ENCODE data around the gene ZNF892. TPM values are rescaled to one million over a fixed set of nuclear protein-coding genes. Genes with fewer than 3 reads are reported as not detected.

Gene ZNF892
- polyA plus RNA-seq, 1 donor (not counting 4 experiments of a cell fraction or from before 2014, with no cell fraction given) = 1.6 TPM

DNA sequence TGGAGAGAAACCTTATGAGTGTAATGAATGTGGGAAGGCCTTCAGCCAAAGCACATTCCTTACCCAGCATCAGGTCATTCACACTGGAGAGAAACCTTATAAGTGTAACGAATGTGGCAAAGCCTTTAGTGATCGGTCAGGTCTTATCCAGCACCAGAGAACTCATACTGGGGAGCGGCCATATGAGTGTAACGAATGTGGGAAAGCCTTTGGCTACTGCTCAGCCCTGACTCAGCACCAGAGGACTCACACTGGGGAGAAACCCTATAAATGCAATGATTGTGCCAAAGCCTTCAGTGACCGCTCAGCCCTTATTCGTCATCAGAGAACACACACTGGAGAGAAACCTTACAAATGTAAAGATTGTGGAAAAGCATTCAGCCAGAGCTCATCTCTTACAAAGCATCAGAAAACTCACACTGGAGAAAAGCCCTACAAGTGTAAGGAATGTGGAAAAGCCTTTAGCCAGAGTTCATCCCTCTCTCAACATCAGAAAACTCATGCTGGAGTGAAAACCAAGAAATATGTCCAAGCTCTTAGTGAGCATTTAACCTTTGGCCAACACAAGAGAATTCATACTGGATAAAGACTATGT, 7.8 kb downstream of the ZNF892 start:
- H3K9me1 ChIP-seq (ENCODE audit: control insufficient read depth, extremely low read depth, insufficient read depth, low read length) = no peaks in the 10 kb centered on the region
- H3K4me3 ChIP-seq (ENCODE audit: control insufficient read depth in 2 of 3, extremely low read depth in 1 of 3, insufficient read depth in 2 of 3, low read depth in 1 of 3, low read length in 3 of 3) = no peak overlapping the region
- no peak overlapping the region for H3K27ac ChIP-seq (ENCODE audit: control insufficient read depth, insufficient read depth, low read length)
- DNase-seq (ENCODE audit: low read depth, low spot score) (no peak), FAIRE-seq (no peak)
- peaks cover 6 to 14% of the 10 kb centered on the region in 2 experiments for H3K36me3 ChIP-seq (ENCODE audit: control insufficient read depth in 2 of 2, extremely low read depth in 1 of 2, insufficient read depth in 2 of 2, low read length in 2 of 2)
- no peaks in the 10 kb centered on the region for H4K20me1 ChIP-seq (ENCODE audit: control insufficient read depth, extremely low read depth, insufficient read depth, low read length)
- no peak overlapping the region for H3K4me2 ChIP-seq (ENCODE audit: control insufficient read depth, extremely low read depth, insufficient read depth, low read depth, low read length)
- no peak overlapping the region for H3K9ac ChIP-seq (ENCODE audit: control insufficient read depth, extremely low read depth, insufficient read depth, low read length)
- peaks cover 64% of the 10 kb centered on the region for H3K9me3 ChIP-seq (ENCODE audit: control insufficient read depth, low read depth, low read length)
- no peaks in the 10 kb centered on the region for H3K27me3 ChIP-seq (ENCODE audit: control insufficient read depth, extremely low read depth, insufficient read depth, low read length)
- H2AFZ ChIP-seq (ENCODE audit: control insufficient read depth, low read length) = no peak overlapping the region
- no peaks in the 10 kb centered on the region for H3K4me1 ChIP-seq (ENCODE audit: control insufficient read depth, extremely low read depth, insufficient read depth, low read length)
- TF ChIP-seq, protein P1, sequence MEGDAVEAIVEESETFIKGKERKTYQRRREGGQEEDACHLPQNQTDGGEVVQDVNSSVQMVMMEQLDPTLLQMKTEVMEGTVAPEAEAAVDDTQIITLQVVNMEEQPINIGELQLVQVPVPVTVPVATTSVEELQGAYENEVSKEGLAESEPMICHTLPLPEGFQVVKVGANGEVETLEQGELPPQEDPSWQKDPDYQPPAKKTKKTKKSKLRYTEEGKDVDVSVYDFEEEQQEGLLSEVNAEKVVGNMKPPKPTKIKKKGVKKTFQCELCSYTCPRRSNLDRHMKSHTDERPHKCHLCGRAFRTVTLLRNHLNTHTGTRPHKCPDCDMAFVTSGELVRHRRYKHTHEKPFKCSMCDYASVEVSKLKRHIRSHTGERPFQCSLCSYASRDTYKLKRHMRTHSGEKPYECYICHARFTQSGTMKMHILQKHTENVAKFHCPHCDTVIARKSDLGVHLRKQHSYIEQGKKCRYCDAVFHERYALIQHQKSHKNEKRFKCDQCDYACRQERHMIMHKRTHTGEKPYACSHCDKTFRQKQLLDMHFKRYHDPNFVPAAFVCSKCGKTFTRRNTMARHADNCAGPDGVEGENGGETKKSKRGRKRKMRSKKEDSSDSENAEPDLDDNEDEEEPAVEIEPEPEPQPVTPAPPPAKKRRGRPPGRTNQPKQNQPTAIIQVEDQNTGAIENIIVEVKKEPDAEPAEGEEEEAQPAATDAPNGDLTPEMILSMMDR (optimal IDR thresholded peaks at IDR 0.05 in 1 of 3, IDR thresholded peaks at IDR 0.05 in 1 of 3, conservative IDR thresholded peaks at IDR 0.05 in 1 of 3; ENCODE audit: extremely low read depth in 1 of 3, insufficient read depth in 2 of 3, low read length in 3 of 3) = no peak
- TF ChIP-seq EZH2 (IDR thresholded peaks at IDR 0.05; ENCODE audit: low read length) = no peak
- H3K79me2 ChIP-seq (ENCODE audit: control insufficient read depth, insufficient read depth, low read length) = no peaks in the 10 kb centered on the region
- dilution Hi-C loops (cut with MboI; ENCODE audit: extremely low pct_ligation_motif_present, low sequenced_read_pairs) = no loop called here

DNA sequence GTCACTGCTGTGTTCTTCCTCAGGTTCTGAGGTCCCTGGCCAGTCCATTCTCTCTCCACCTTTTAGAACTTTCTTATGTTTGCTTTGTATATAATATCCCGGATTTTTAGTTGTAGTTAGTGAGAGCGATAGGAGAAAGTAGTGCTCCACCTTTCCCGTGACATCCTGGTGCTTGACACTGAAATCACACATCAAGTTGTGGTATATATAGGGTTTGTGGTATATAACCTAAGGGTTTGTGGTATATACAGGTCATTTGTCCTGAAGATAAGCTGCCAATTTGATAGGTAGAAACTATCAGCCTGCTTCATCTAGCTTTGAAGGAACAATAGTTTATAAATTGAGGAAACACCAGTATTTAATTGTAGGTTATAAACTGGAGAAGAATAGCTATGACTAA, 13.1 kb downstream of the ZNF892 start:
- Histone ChIP-seq H3K79me2 (ENCODE audit: control insufficient read depth, insufficient read depth, low read length) (no peaks in the 10 kb centered on the region), H3K9ac (ENCODE audit: control insufficient read depth, extremely low read depth, insufficient read depth, low read length) (no peak overlapping the region), H3K9me3 (ENCODE audit: control insufficient read depth, low read depth, low read length) (peaks cover 35% of the 10 kb centered on the region), H3K4me1 (ENCODE audit: control insufficient read depth, extremely low read depth, insufficient read depth, low read length) (no peaks in the 10 kb centered on the region), H3K36me3 (ENCODE audit: control insufficient read depth in 2 of 2, extremely low read depth in 1 of 2, insufficient read depth in 2 of 2, low read length in 2 of 2) (no peaks in the 10 kb centered on the region), H4K20me1 (ENCODE audit: control insufficient read depth, extremely low read depth, insufficient read depth, low read length) (no peaks in the 10 kb centered on the region), H3K27ac (ENCODE audit: control insufficient read depth, insufficient read depth, low read length) (no peak overlapping the region), H2AFZ (ENCODE audit: control insufficient read depth, low read length) (no peak overlapping the region), H3K9me1 (ENCODE audit: control insufficient read depth, extremely low read depth, insufficient read depth, low read length) (no peaks in the 10 kb centered on the region), H3K27me3 (ENCODE audit: control insufficient read depth, extremely low read depth, insufficient read depth, low read length) (no peaks in the 10 kb centered on the region), H3K4me3 (ENCODE audit: control insufficient read depth in 2 of 3, extremely low read depth in 1 of 3, insufficient read depth in 2 of 3, low read depth in 1 of 3, low read length in 3 of 3) (no peak overlapping the region), H3K4me2 (ENCODE audit: control insufficient read depth, extremely low read depth, insufficient read depth, low read depth, low read length) (no peak overlapping the region)
- dilution Hi-C loops (cut with MboI; ENCODE audit: extremely low pct_ligation_motif_present, low sequenced_read_pairs) = no loop called here
- FAIRE-seq (no peak), DNase-seq (ENCODE audit: low read depth, low spot score) (no peak)
- TF ChIP-seq, protein P1 (optimal IDR thresholded peaks at IDR 0.05 in 1 of 3, IDR thresholded peaks at IDR 0.05 in 1 of 3, conservative IDR thresholded peaks at IDR 0.05 in 1 of 3; ENCODE audit: extremely low read depth in 1 of 3, insufficient read depth in 2 of 3, low read length in 3 of 3) = no peak

Data from keratinocyte (primary cell).